LNCaP clone FGC (cell line): Measurements from ENCODE around the gene GCAT.

Source experiments
- DNase-seq: peaks from one replicate; pipeline ENCODE4 v3.0.0-alpha.2; 2011; ENCODE audit warnings: low read depth
- H3K4me3 ChIP-seq: 2 replicates; pipeline ENCODE4 v1.5.1; 2011; ENCODE audit warnings: mild to moderate bottlenecking, low read depth, low read length, control low read depth
- TF ChIP-seq, protein P1 (sequence below): IDR thresholded peaks from 2 replicates; pipeline ENCODE4 v1.5.1; 2012; ENCODE audit warnings: mild to moderate bottlenecking; ENCODE audit not compliant: control insufficient read depth, insufficient read depth; ENCODE audit errors: extremely low read depth

GCAT gene

DNA sequence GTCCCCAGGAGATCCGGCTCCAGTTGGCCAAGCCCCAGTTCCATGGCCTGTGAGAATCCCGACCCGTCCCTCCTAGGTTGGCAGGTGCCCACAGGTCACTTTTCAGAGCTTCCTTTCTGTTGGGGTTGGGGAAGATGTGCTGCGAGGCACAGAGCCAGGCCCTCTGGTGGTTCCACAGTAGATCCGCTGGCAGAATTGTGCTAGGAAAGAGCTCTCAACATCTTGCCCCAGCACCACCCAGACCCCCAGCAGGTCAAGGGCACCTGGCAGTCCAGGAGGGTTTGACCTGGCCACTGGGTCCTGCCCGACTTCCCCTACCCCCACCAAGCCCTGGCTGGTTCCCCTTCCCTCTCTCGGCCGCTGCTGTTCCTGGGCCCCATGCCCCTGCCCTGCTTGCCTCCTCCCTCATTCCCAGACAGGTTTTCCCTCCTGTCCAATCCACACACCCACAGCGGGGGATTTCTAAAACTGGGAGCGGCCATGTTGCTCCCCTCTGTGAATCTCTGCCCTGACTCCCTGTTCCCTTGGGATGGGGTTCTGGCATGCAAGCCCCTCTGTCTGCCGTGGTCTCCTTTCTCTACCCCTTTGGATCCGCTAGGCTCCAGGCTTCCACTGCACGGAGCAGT is 26.2 kb upstream of the GCAT start:
- peak; percentile 50 for DNase-seq
- H3K4me3 ChIP-seq, result no peak overlapping the region
- TF ChIP-seq, protein P1, sequence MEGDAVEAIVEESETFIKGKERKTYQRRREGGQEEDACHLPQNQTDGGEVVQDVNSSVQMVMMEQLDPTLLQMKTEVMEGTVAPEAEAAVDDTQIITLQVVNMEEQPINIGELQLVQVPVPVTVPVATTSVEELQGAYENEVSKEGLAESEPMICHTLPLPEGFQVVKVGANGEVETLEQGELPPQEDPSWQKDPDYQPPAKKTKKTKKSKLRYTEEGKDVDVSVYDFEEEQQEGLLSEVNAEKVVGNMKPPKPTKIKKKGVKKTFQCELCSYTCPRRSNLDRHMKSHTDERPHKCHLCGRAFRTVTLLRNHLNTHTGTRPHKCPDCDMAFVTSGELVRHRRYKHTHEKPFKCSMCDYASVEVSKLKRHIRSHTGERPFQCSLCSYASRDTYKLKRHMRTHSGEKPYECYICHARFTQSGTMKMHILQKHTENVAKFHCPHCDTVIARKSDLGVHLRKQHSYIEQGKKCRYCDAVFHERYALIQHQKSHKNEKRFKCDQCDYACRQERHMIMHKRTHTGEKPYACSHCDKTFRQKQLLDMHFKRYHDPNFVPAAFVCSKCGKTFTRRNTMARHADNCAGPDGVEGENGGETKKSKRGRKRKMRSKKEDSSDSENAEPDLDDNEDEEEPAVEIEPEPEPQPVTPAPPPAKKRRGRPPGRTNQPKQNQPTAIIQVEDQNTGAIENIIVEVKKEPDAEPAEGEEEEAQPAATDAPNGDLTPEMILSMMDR, result peak; percentile 33

GRCh38 chr22:37782340-37783168 is 25.2 kb upstream of the GCAT start:
- no peak overlapping the region for H3K4me3 ChIP-seq
- TF ChIP-seq, protein P1, result no peak
- no peak for DNase-seq

DNA sequence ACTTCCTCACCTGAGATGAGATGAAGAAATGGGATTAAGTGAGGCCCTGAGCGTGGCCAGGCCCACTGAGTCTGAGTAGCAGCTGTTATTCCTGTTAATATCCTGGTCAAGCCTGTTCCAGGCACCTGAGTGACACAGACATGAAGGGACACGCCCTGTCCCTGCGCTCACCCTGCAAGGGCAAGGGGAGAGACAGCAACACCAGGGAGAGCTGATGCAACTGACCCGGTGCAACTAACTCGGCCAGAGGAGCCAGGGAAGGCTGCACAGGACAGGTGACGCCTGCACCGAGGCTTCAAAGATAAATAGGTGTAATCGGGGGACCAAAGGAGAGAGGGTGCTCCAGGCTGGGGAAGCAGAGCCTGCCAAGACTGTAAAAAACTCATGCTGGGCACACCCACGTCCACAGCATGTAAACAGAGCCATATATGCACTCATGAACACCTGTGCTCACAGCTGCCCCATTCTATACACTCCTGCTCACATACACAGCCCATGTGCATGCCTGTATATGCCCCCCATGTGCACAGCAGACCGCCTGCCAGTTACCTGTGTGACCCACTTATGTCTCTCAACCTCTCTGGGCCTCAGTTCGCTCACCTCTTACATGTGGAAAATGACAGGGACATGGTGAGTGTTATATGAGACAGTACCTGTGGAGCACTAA is 22.8 kb upstream of the GCAT start:
- TF ChIP-seq, protein P1, result no peak
- peak; percentile 83 for DNase-seq
- no peak overlapping the region for H3K4me3 ChIP-seq

GRCh38 chr22:37790234-37790633 is 17.5 kb upstream of the GCAT start:
- no peak for DNase-seq
- TF ChIP-seq, protein P1, result no peak
- no peak overlapping the region for H3K4me3 ChIP-seq

- TF ChIP-seq, protein P1, result no peak
- no peak for DNase-seq
- H3K4me3 ChIP-seq, result no peak overlapping the region
Observed at GRCh38 chr22:37792494-37792893, 15.2 kb upstream of the GCAT start.

- no peak for DNase-seq
- TF ChIP-seq, protein P1, result no peak
- H3K4me3 ChIP-seq, result no peak overlapping the region
Observed at GRCh38 chr22:37794376-37794775, 13.4 kb upstream of the GCAT start.
